GM12864 (cell line): ENCODE data around the gene BTN3A1.
"Not testable (repeated sequence)": the region's sequence is repeated elsewhere in the genome, so short reads cannot be mapped to it uniquely, and the experiment has no call there.

Source experiments
- DNase-seq: peaks from one replicate; pipeline ENCODE4 v3.0.0-alpha.2; 2011; ENCODE audit warnings: low read depth
- H3K4me3 ChIP-seq: 2 replicates; pipeline ENCODE4 v1.5.1; 2011; ENCODE audit warnings: mild to moderate bottlenecking, low read depth, low read length, control low read depth
- CTCF ChIP-seq: IDR thresholded peaks from 2 replicates; pipeline ENCODE4 v1.5.1; 2011; ENCODE audit warnings: low read depth, mild to moderate bottlenecking, moderate library complexity, low read length, control low read depth, inconsistent platforms; ENCODE audit errors: missing control alignments

Gene BTN3A1

GRCh38 chr6:26366504-26366903 lies 35.6 kb upstream of the BTN3A1 start:
- DNase-seq = no peak
- no peak for TF ChIP-seq CTCF
- H3K4me3 ChIP-seq = peak overlapping the region; percentile 81

- H3K4me3 ChIP-seq = no peak overlapping the region; the same call in 1 of the 2 replicates
- no peak for DNase-seq
- no peak for TF ChIP-seq CTCF
Observed at GRCh38 chr6:26367114-26367513, 35.0 kb upstream of the BTN3A1 start.

GRCh38 chr6:26371813-26372212 lies 30.3 kb upstream of the BTN3A1 start:
- not testable (repeated sequence) for H3K4me3 ChIP-seq, DNase-seq

- DNase-seq = no peak
- TF ChIP-seq CTCF = no peak
- H3K4me3 ChIP-seq = no peak overlapping the region
Observed at GRCh38 chr6:26372308-26373144, 29.5 kb upstream of the BTN3A1 start.

GRCh38 chr6:26375270-26375669 lies 26.8 kb upstream of the BTN3A1 start:
- DNase-seq = no peak
- no peak overlapping the region for H3K4me3 ChIP-seq
- no peak for TF ChIP-seq CTCF

GRCh38 chr6:26377719-26378118 lies 24.4 kb upstream of the BTN3A1 start:
- no peak overlapping the region for H3K4me3 ChIP-seq
- no peak for TF ChIP-seq CTCF
- DNase-seq = no peak

GRCh38 chr6:26378143-26378542 lies 23.9 kb upstream of the BTN3A1 start:
- not testable (repeated sequence) for H3K4me3 ChIP-seq, DNase-seq

GRCh38 chr6:26379292-26379691 lies 22.8 kb upstream of the BTN3A1 start:
- no peak for TF ChIP-seq CTCF
- no peak overlapping the region for H3K4me3 ChIP-seq
- no peak for DNase-seq
